ENCODE data around the gene MRPL34. TPM values are rescaled to one million over a fixed set of nuclear protein-coding genes. Genes with fewer than 3 reads are reported as not detected.

The MRPL34 gene
- total and polyA plus RNA-seq, 9 of the 15 experiments (the other 6 are each of a cell fraction or from before 2014, with no cell fraction given), result 11.5 to 256 (median 72.5) TPM

GRCh38 chr19:17336872-17337674 lies 31.4 kb downstream of the MRPL34 start, which contains the start of gene GTPBP3 (continued):
- TF ChIP-seq E2F8 (IDR thresholded peaks at IDR 0.05; ENCODE audit: low read depth, partially characterized antibody) (peak; percentile 96), KLF1 (tag; IDR thresholded peaks at IDR 0.05) (peak; percentile 74), POLR2A (conservative IDR thresholded peaks at IDR 0.05) (peak; percentile 92), MAX (CRISPR knock-in tag; IDR thresholded peaks at IDR 0.05) (peak; percentile 86), ZNF639 (CRISPR knock-in tag; conservative IDR thresholded peaks at IDR 0.05 in 1 of 2, IDR thresholded peaks at IDR 0.05 in 1 of 2) (peak in 1 of 2 experiments; percentile 85; a peak in 2 of 4 replicates), SIN3A (IDR thresholded peaks at IDR 0.05; ENCODE audit: borderline replicate concordance in 2 of 2, control insufficient read depth in 1 of 2, low read depth in 2 of 2, low read length in 2 of 2) (peak; percentile 65; a peak in 3 of 4 replicates), SIX5 (IDR thresholded peaks at IDR 0.05; ENCODE audit: borderline replicate concordance in 1 of 2, insufficient read depth in 1 of 2, low read depth in 1 of 2, low read length in 2 of 2) (peak; percentile 70 to 77; a peak in 3 of 4 replicates), SMARCB1 (IDR thresholded peaks at IDR 0.05; ENCODE audit: insufficient read length, low read depth) (no peak), ZFPM2 (CRISPR knock-in tag; IDR thresholded peaks at IDR 0.05) (no peak), HNRNPH1 (optimal IDR thresholded peaks at IDR 0.05; ENCODE audit: low read depth, low read length) (no peak), TSC22D4 (tag; IDR thresholded peaks at IDR 0.05) (no peak), POLR3G (IDR thresholded peaks at IDR 0.05; ENCODE audit: extremely low read depth, insufficient read length, insufficient replicate concordance) (no peak), NCOR1 (IDR thresholded peaks at IDR 0.05) (no peak)
- TF ChIP-seq, protein P1, sequence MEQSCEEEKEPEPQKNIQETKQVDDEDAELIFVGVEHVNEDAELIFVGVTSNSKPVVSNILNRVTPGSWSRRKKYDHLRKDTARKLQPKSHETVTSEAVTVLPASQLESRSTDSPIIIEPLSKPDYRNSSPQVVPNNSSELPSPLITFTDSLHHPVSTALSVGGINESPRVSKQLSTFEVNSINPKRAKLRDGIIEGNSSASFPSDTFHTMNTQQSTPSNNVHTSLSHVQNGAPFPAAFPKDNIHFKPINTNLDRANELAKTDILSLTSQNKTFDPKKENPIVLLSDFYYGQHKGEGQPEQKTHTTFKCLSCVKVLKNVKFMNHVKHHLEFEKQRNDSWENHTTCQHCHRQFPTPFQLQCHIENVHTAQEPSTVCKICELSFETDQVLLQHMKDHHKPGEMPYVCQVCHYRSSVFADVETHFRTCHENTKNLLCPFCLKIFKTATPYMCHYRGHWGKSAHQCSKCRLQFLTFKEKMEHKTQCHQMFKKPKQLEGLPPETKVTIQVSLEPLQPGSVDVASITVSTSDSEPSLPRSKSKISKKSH (CRISPR knock-in tag; IDR thresholded peaks at IDR 0.05), result no peak
- TF ChIP-seq, protein P2, sequence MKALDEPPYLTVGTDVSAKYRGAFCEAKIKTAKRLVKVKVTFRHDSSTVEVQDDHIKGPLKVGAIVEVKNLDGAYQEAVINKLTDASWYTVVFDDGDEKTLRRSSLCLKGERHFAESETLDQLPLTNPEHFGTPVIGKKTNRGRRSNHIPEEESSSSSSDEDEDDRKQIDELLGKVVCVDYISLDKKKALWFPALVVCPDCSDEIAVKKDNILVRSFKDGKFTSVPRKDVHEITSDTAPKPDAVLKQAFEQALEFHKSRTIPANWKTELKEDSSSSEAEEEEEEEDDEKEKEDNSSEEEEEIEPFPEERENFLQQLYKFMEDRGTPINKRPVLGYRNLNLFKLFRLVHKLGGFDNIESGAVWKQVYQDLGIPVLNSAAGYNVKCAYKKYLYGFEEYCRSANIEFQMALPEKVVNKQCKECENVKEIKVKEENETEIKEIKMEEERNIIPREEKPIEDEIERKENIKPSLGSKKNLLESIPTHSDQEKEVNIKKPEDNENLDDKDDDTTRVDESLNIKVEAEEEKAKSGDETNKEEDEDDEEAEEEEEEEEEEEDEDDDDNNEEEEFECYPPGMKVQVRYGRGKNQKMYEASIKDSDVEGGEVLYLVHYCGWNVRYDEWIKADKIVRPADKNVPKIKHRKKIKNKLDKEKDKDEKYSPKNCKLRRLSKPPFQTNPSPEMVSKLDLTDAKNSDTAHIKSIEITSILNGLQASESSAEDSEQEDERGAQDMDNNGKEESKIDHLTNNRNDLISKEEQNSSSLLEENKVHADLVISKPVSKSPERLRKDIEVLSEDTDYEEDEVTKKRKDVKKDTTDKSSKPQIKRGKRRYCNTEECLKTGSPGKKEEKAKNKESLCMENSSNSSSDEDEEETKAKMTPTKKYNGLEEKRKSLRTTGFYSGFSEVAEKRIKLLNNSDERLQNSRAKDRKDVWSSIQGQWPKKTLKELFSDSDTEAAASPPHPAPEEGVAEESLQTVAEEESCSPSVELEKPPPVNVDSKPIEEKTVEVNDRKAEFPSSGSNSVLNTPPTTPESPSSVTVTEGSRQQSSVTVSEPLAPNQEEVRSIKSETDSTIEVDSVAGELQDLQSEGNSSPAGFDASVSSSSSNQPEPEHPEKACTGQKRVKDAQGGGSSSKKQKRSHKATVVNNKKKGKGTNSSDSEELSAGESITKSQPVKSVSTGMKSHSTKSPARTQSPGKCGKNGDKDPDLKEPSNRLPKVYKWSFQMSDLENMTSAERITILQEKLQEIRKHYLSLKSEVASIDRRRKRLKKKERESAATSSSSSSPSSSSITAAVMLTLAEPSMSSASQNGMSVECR (CRISPR knock-in tag; IDR thresholded peaks at IDR 0.05), result no peak; the same call in none of the 2 replicates

Measured in K562 (cell line).